Smooth muscle cell of the brain vasculature (primary cell): Measurements from ENCODE around the gene CDH10.

ENCODE experiments used
- DNase-seq: peaks from one replicate; pipeline ENCODE4 v3.0.0-alpha.2; 2012; ENCODE audit warnings: low read depth, low spot score

CDH10 gene

DNA sequence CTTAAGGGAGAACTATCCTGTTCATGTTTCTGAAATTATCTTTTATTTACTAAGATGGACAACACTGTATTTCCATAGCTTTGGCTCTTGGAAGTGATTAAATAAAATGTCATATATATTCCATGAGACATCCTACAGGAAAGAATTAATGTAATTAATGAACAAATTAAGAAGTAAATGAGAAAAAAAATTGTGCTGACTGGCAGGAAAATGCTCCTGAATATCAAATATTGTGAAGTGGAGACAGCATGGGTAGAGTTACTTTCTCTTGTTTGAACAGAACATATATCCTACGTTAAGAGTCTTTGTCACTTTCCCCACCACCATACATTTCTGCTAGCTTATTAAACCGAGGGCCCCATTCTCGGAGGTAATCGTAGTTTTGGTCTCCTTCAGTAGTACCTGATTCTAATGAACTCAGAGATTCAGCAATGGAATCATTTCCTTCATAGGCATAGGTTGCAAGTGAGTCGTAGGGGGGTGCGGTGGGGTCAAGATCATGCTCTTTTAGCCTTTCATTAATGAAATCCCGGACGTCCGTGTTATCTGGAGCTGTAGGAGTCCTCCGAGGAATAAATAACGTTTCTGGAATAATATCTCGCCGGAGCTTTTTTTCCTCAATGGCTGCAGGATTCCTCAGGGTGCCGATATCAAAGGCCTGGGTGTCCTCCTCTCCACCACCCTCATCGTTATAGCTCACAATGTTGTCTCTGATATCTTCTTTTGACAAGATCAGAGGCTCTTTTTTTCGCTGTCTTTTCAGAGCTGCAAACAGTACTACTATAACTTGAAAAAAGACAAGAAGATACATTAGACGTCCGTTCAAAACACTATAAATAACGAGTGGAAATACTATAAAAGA is 157.2 kb downstream of the CDH10 start:
- no peak for DNase-seq

DNA sequence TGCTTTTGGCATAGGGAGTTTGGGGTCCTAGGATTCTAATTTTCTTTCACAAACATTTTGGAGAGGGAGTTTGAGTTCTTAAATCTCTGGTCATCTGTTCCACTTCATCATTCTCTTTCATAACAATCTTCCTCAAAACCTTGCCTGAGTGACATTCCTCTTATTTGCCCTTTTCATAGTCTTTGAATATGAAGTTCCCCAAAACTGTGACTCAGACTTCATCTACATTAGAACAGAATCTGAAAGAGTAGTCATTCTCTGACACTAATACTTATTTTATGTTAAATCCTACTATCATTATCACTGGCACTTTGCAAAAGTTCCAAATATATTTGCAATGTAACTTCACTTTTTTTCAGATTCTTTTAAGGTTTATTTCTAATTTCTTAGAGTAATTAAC is 163.8 kb downstream of the CDH10 start:
- DNase-seq = no peak

- no peak for DNase-seq
These were observed 166.8 kb downstream of the CDH10 start for GRCh38 chr5:24477958-24478357.

- no peak for DNase-seq
These were observed 169.7 kb downstream of the CDH10 start for GRCh38 chr5:24475101-24475500.

DNA sequence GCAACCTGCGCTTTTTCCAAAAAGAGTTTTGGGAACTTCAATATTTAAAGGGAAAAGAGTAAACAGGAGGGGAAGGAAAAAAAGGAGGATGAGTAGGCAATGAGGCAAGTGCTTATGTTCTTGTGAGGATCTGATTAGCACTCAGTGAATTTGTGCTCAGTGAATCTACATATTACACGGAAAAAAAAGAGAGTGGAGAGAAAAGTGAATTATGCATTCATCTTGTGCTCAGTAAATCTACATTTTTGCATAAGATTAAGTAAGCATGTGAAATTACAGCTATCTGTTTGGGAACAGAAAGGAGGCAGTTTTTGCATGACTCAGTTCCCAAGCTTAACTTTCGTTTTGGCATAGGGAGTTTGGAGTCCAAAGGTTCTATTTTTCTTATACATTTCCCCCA is 170.1 kb downstream of the CDH10 start:
- DNase-seq = no peak

- DNase-seq = no peak
These were observed 172.3 kb downstream of the CDH10 start for GRCh38 chr5:24472518-24472917.

DNA sequence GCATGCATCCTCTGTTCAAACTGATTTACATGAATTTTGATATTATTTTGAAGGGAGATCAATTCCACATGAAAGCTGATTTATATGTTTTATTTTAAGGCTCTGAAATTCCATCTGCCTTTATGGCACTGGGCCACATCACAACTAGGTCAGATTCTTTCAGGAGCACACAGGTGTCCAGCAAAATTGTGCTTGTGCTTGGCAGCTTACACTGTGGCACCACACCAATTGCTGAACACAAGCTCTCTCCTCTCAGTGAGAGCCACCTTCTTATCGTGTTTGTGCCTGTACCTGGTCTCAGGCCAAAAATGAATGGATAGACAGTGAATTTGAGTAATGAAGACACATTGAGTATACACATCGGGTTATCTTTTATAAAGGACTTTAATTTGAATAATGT is 200.4 kb downstream of the CDH10 start:
- DNase-seq = no peak

- no peak for DNase-seq
These were observed 205.3 kb downstream of the CDH10 start for GRCh38 chr5:24439465-24439864.
